Left lung (tissue), 10 donors: ENCODE measurements around the gene RAET1G. TPM values are rescaled to one million over a fixed set of nuclear protein-coding genes. Genes with fewer than 3 reads are reported as not detected.

ENCODE experiments used
- ATAC-seq: fragments of 200-7000 bp; cut with Tn5 transposase; one replicate; pipeline ENCODE4 v1.9.1; 2020; ENCODE audit warnings: moderate library complexity
- DNase-seq, 4 donors: peaks; one replicate each; pipeline ENCODE4 v3.0.0-alpha.2; 2013 to 2020
- H3K27ac ChIP-seq, 2 donors: fragments of 200-600 bp; sonication (generic) in 1 of 2; one replicate each; pipeline versions ENCODE4 v1.5.0 to v1.8.0; 2020 to 2021
- H3K27me3 ChIP-seq, 2 donors: fragments of 200-600 bp; sonication (generic) in 1 of 2; one replicate each; pipeline versions ENCODE4 v1.5.0 to v1.8.0; 2020 to 2021
- H3K36me3 ChIP-seq, 2 donors: fragments of 200-600 bp; sonication (generic) in 1 of 2; one replicate each; pipeline versions ENCODE4 v1.5.0 to v1.8.0; 2020 to 2021
- H3K4me1 ChIP-seq, 2 donors: fragments of 200-600 bp; one replicate each; pipeline ENCODE4 v1.8.0; 2021
- H3K4me3 ChIP-seq, 2 donors: fragments of 200-600 bp; sonication (generic) in 1 of 2; one replicate each; pipeline versions ENCODE4 v1.5.0 to v1.8.0; 2020 to 2021; ENCODE audit warnings: mild to moderate bottlenecking in 1 of 2
- H3K9me3 ChIP-seq, 2 donors: fragments of 200-600 bp; sonication (generic) in 1 of 2; one replicate each; pipeline versions ENCODE4 v1.5.0 to v1.8.0; 2020 to 2021
- intact Hi-C, 2 donors: fragments of 100-400 bp; cut with DNase I; formaldehyde crosslinking; loops; one replicate each; pipeline versions ENCODE4 v1.11.2 to v1.14.2; 2022
- polyA plus RNA-seq, 6 donors: library from polyadenylated mRNA; unstranded; fragments of 120-200 nt; gene quantifications; one replicate each; pipeline ENCODE4 v1.2.1, GENCODE V29; 2013; ENCODE audit not compliant: insufficient read length in 6 of 6
- total RNA-seq, 2 donors: library from RNA; stranded (reverse); fragmentation: NEBNext Ultra II Directional; extraction: Animal tissue kit (Norgen Biotek cat#: 25700); gene quantifications; one replicate each; pipeline ENCODE4 v1.2.1, GENCODE V29; 2021
- TF ChIP-seq, protein P1 (sequence below), 2 donors: fragments of 200-600 bp; sonication (generic) in 1 of 2; IDR thresholded peaks; one replicate each; pipeline versions ENCODE4 v1.5.0 to v1.8.0; 2021; ENCODE audit warnings: antibody characterized with exemption in 2 of 2
- donor health status: DM: no; HTN: yes; CAD: no.
- donor health status: DM: no; HTN: no; CAD: no.

Gene RAET1G
- total and polyA plus RNA-seq, 8 donors, result 0.76 to 2.8 (median 1.6) TPM

DNA sequence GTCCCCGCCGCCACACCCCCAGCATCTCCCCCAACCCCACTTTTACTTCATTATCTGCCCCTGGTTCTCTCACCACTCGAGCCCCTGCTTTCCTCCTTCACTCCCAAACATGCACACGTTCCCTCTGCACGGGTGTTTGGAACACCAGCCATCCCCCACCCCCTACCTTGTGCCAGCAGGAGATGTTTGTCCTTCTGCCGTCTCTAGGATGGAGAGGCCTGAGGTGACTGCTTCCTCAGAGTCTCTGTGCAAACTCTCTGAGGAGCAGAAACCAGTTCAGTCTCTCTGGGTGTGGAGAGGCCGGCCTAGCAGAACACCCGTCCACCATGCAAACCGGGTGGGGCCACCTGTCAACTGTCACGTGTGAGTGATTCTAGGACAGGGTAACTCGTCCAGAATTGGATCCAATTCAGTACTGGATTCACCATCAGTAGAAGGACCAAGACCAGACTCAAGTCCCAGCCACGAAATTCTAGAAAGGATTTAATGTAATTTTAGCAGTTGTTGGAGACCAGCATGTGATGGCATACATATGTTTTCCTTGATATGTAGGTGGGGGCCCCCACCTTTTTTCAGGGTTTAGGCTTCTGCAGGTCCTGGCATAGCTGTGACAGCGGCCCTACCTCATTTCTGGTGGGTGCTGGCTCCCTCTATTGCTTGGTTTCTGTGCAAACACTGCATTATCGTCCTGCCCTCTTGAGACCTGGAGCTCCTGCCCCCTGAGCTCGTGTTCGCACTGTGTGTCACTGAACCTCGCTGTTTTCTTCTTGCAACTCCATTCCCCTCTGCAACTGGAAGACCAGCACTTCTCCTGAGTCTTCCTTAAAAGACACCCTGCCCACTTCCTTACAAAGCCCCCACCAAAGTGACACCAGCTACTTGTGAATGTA is 24.8 kb downstream of the RAET1G start, which contains the start of gene RAET1E:
Gene RAET1E, minus strand, starts transcription at position 259 of the 890 bp plus-strand sequence. CDS start 7,212 bp downstream, outside the sequence.
- TF ChIP-seq, protein P1, sequence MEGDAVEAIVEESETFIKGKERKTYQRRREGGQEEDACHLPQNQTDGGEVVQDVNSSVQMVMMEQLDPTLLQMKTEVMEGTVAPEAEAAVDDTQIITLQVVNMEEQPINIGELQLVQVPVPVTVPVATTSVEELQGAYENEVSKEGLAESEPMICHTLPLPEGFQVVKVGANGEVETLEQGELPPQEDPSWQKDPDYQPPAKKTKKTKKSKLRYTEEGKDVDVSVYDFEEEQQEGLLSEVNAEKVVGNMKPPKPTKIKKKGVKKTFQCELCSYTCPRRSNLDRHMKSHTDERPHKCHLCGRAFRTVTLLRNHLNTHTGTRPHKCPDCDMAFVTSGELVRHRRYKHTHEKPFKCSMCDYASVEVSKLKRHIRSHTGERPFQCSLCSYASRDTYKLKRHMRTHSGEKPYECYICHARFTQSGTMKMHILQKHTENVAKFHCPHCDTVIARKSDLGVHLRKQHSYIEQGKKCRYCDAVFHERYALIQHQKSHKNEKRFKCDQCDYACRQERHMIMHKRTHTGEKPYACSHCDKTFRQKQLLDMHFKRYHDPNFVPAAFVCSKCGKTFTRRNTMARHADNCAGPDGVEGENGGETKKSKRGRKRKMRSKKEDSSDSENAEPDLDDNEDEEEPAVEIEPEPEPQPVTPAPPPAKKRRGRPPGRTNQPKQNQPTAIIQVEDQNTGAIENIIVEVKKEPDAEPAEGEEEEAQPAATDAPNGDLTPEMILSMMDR (IDR thresholded peaks at IDR 0.05), result no peak
- no peak within 1 kb of the TSS for H3K4me3 ChIP-seq
- H3K27ac ChIP-seq, result peak within 1 kb of the TSS; percentile 69 to 71
- no peaks in the 10 kb centered on the region for H3K27me3 ChIP-seq
- peak in 1 of 4 donors; percentile 10 for DNase-seq
- no peaks in the 10 kb centered on the region for H3K9me3 ChIP-seq
- intact Hi-C loops, result no loop called here
- no peaks in the 10 kb centered on the region for H3K36me3 ChIP-seq
- H3K4me1 ChIP-seq, result peaks cover 12 to 33% of the 10 kb centered on the region in 2 donors
- no peak for ATAC-seq

DNA sequence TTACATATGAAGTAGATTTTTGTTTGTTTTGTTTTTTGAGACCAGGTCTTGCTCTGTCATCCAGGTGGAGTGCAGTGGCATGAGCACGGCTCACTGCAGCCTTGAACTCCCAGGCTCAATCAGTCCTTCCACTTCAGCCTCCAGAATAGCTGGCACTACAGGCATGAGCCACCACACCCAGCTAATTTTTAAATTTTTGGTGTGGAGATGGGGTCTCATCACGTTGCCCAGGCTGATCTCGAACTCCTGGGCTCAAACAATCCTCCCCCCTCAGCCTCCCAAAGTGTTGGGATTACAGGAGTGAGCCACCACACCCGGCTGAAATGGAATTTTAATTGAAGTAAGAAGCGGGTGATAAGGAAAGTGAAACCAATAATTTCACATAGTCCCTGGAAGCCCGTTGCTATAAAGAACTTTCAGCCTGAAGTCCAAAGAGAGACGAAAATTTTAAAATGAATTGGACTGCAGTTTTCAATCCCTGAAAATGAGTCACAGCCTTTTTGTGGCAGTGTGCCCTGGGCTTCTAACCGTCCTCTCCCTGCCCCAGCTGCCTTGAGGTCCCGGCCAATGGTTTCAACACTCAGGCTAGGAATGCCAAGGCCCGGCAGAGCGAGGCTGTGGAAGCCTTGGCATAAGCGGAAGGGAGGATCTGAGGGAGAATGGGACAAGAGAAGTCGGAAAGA is 25.8 kb downstream of the RAET1G start:
- Histone ChIP-seq H3K36me3 (no peaks in the 10 kb centered on the region), H3K4me1 (peaks cover 12 to 33% of the 10 kb centered on the region in 2 donors), H3K27me3 (no peaks in the 10 kb centered on the region), H3K9me3 (no peaks in the 10 kb centered on the region), H3K27ac (peak overlapping the region; percentile 69 to 71), H3K4me3 (no peak overlapping the region)
- DNase-seq (peak in 3 of 4 donors; percentile 55 to 78 (median 72)), ATAC-seq (peak; percentile 56)
- intact Hi-C loops, result no loop called here
- TF ChIP-seq, protein P1 (IDR thresholded peaks at IDR 0.05), result no peak

DNA sequence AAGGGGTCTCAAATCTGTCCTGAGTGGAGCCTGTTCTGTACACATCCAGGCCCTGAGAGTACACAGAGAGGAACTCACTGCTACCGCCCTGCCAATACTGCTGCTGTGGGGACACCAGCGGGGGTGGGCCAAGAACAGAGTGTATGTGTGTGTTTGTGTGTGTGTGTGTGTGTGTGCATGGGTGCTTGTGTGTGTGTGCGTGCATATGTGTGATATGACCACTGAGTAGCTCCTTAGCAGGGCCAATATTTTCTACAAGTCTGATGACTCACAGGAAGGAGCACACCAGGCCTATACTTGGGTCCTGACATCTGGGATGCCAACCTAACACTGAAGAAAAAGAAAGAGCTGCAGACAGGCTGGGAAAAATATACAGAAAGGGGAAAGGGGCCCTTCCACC is 26.4 kb downstream of the RAET1G start:
- H3K36me3 ChIP-seq, result no peaks in the 10 kb centered on the region
- DNase-seq (no peak), ATAC-seq (no peak)
- H3K4me1 ChIP-seq, result peaks cover 12 to 33% of the 10 kb centered on the region in 2 donors
- H3K27me3 ChIP-seq, result no peaks in the 10 kb centered on the region
- no peaks in the 10 kb centered on the region for H3K9me3 ChIP-seq
- TF ChIP-seq, protein P1 (IDR thresholded peaks at IDR 0.05), result no peak
- H3K27ac ChIP-seq, result peak overlapping the region; percentile 71 to 78
- intact Hi-C loops, result no loop called here
- no peak overlapping the region for H3K4me3 ChIP-seq

DNA sequence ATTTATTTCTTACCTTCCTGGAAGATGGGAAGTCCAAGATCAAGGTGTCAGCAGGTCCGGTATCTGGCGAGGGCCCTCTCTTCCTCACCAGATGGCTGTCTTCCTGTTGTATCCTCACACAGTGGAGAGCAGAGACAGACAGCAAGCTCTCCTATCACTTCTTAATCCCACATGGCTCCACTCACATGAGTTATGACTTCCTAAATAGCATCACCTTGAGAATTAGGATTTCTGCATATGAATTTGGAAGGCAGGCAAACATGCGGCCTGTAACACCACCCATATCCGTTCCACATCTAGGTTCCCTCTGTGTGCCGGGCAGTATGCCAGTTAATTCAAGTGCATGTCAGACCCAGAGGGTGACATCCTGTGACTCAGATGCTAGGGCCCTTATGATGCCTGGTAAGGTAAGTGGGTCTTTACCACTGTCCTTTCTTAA is 27.1 kb downstream of the RAET1G start:
- intact Hi-C loops, result no loop called here
- Histone ChIP-seq H3K4me1 (peaks cover 12 to 33% of the 10 kb centered on the region in 2 donors), H3K27me3 (no peaks in the 10 kb centered on the region), H3K36me3 (no peaks in the 10 kb centered on the region), H3K9me3 (no peaks in the 10 kb centered on the region), H3K4me3 (no peak overlapping the region), H3K27ac (peak overlapping the region; percentile 65 to 78)
- TF ChIP-seq, protein P1 (IDR thresholded peaks at IDR 0.05), result no peak
- DNase-seq (peak in 2 of 4 donors; percentile 11 to 53), ATAC-seq (peak; percentile 52)
